Right lobe of liver (tissue), 6 donors: ENCODE data around the gene OIT3. TPM values are rescaled to one million over a fixed set of nuclear protein-coding genes. Genes with fewer than 3 reads are reported as not detected.

ENCODE experiments used
- ATAC-seq, 4 donors: fragments of 200-7000 bp; cut with Tn5 transposase; one replicate each; pipeline ENCODE4 v1.9.1; 2020; ENCODE audit warnings: mild to moderate bottlenecking in 4 of 4, moderate library complexity in 4 of 4
- DNase-seq, 3 donors: peaks; one replicate each; pipeline ENCODE4 v3.0.0-alpha.2; 2020
- H3K27ac ChIP-seq, 3 donors: fragments of 200-600 bp; one replicate each; pipeline ENCODE4 v1.8.0; 2022
- H3K27me3 ChIP-seq, 2 donors: fragments of 200-600 bp; one replicate each; pipeline ENCODE4 v1.8.0; 2022
- H3K36me3 ChIP-seq, 4 donors: fragments of 200-600 bp; sonication (generic) in 1 of 4; one replicate each; pipeline versions ENCODE4 v1.5.1 to v1.8.0; 2017 to 2022; ENCODE audit warnings: control low read depth in 1 of 4
- H3K4me1 ChIP-seq, 4 donors: fragments of 200-600 bp; sonication (generic) in 1 of 4; one replicate each; pipeline versions ENCODE4 v1.5.1 to v1.8.0; 2017 to 2022; ENCODE audit warnings: control low read depth in 1 of 4
- H3K4me3 ChIP-seq, 3 donors: fragments of 200-600 bp; one replicate each; pipeline ENCODE4 v1.8.0; 2022
- H3K9me3 ChIP-seq, 4 donors: fragments of 200-600 bp; sonication (generic) in 1 of 4; one replicate each; pipeline versions ENCODE4 v1.5.1 to v1.8.0; 2017 to 2022; ENCODE audit warnings: control low read depth in 1 of 4
- CTCF ChIP-seq, 4 donors: fragments of 200-600 bp in 3 of 4; fragments of 450-650 bp in 1 of 4; IDR thresholded peaks; one replicate each; pipeline versions ENCODE4 v1.5.1 to v1.8.0; 2016 to 2022; ENCODE audit warnings: antibody characterized with exemption in 4 of 4, mild to moderate bottlenecking in 2 of 4
- POLR2A ChIP-seq: fragments of 450-650 bp; IDR thresholded peaks from one replicate; pipeline ENCODE4 v1.6.1; 2017; ENCODE audit warnings: antibody characterized with exemption, mild to moderate bottlenecking
- WGBS: methylation state at CpG from one replicate; pipeline ENCODE4 v1.1.6; 2018; ENCODE audit warnings: low coverage, low lambda C conversion rate; ENCODE audit not compliant: insufficient coverage; ENCODE audit errors: missing lambda C conversion rate; 5-methylcytosine and 5-hydroxymethylcytosine counted together
- intact Hi-C, 2 donors: fragments of 100-400 bp; cut with DNase I; formaldehyde crosslinking; loops; one replicate each; pipeline versions ENCODE4 v1.11.2 to v1.14.1; 2022
- total RNA-seq, 6 experiments: library from RNA; depleted of rRNA in 2 of 6; stranded (reverse); fragments of >200 nt in 2 of 6; fragmentation: NEBNext Ultra II Directional in 3 of 6; extraction: Animal tissue kit (Norgen Biotek cat#: 25700) in 3 of 6; gene quantifications; one replicate each; pipeline versions ENCODE4 v1.1.0 to v1.2.4, GENCODE V29; 2016 to 2023
- donor health status: DM: no; HTN: yes; CAD: no.
- donor health status: DM: no; HTN: no; CAD: no.
- donor health status: DM: no; HTN: no; CAD: no.
- donor health status: DM: no; HTN: yes; CAD: no.
- donor health status: DM: no; HTN: yes; CAD: no.

The OIT3 gene
- total RNA-seq, 6 experiments from 2014 or later: 24.4 to 78.2 (median 48.7) TPM

- no peak for DNase-seq
- TF ChIP-seq CTCF (IDR thresholded peaks at IDR 0.05) (no peak), POLR2A (no peak)
- ATAC-seq: no peak
- Histone ChIP-seq H3K27ac (no peak overlapping the region), H3K9me3 (no peaks in the 10 kb centered on the region), H3K4me3 (no peak overlapping the region), H3K27me3 (no peaks in the 10 kb centered on the region), H3K4me1 (no peaks in the 10 kb centered on the region), H3K36me3 (no peaks in the 10 kb centered on the region)
- intact Hi-C loops: no loop called here
- WGBS: 100% methylated on average over 1 of the region's 1 CpG
Measured at GRCh38 chr10:72851509-72851908, 42.0 kb upstream of the OIT3 start.

- Histone ChIP-seq H3K36me3 (no peaks in the 10 kb centered on the region), H3K4me3 (no peak overlapping the region), H3K27me3 (no peaks in the 10 kb centered on the region), H3K4me1 (no peaks in the 10 kb centered on the region), H3K27ac (no peak overlapping the region), H3K9me3 (no peaks in the 10 kb centered on the region)
- TF ChIP-seq CTCF (IDR thresholded peaks at IDR 0.05) (no peak), POLR2A (no peak)
- intact Hi-C loops: no loop called here
- DNase-seq (no peak), ATAC-seq (no peak)
- 91% methylated on average over 2 of the region's 2 CpGs for WGBS
Measured at GRCh38 chr10:72852508-72852907, 41.0 kb upstream of the OIT3 start.

GRCh38 chr10:72855129-72855528, 38.4 kb upstream of the OIT3 start:
- no peak for DNase-seq
- no peaks in the 10 kb centered on the region for H3K9me3 ChIP-seq
- no peaks in the 10 kb centered on the region for H3K27me3 ChIP-seq
- no peak for ATAC-seq
- no peaks in the 10 kb centered on the region for H3K4me1 ChIP-seq
- H3K27ac ChIP-seq: no peak overlapping the region
- intact Hi-C loops: no loop called here
- TF ChIP-seq CTCF (IDR thresholded peaks at IDR 0.05) (no peak), POLR2A (no peak)
- H3K4me3 ChIP-seq: no peak overlapping the region
- H3K36me3 ChIP-seq: no peaks in the 10 kb centered on the region

GRCh38 chr10:72855790-72856189, 37.7 kb upstream of the OIT3 start:
- no peaks in the 10 kb centered on the region for H3K36me3 ChIP-seq
- no peak for ATAC-seq
- no peak overlapping the region for H3K27ac ChIP-seq
- intact Hi-C loops: no loop called here
- DNase-seq: no peak
- H3K4me3 ChIP-seq: no peak overlapping the region
- H3K27me3 ChIP-seq: no peaks in the 10 kb centered on the region
- TF ChIP-seq POLR2A: no peak
- no peak for TF ChIP-seq CTCF (IDR thresholded peaks at IDR 0.05)
- 82% methylated on average over 2 of the region's 2 CpGs for WGBS
- H3K9me3 ChIP-seq: no peaks in the 10 kb centered on the region
- H3K4me1 ChIP-seq: no peaks in the 10 kb centered on the region

- Histone ChIP-seq H3K27ac (no peak overlapping the region), H3K36me3 (no peaks in the 10 kb centered on the region), H3K4me3 (no peak overlapping the region), H3K27me3 (no peaks in the 10 kb centered on the region), H3K4me1 (no peaks in the 10 kb centered on the region), H3K9me3 (no peaks in the 10 kb centered on the region)
- WGBS: 40% methylated on average over 1 of the region's 6 CpGs
- DNase-seq: no peak
- TF ChIP-seq CTCF (IDR thresholded peaks at IDR 0.05): no peak
- TF ChIP-seq POLR2A: no peak
- intact Hi-C loops: no loop called here
- no peak for ATAC-seq
Measured at GRCh38 chr10:72858067-72858466, 35.5 kb upstream of the OIT3 start.
